H7 (cell line): ENCODE results near the gene CIP2A. TPM values are rescaled to one million over a fixed set of nuclear protein-coding genes. Genes with fewer than 3 reads are reported as not detected.
A peak's percentile ranks its signal among the peaks of the same experiment; 100 is the strongest.
"Not testable (repeated sequence)": the region's sequence is repeated elsewhere in the genome, so short reads cannot be mapped to it uniquely, and the experiment has no call there.

Experiments used
- DNase-seq: peaks from one replicate; pipeline ENCODE4 v3.0.0; 2012
- H3K27me3 ChIP-seq: 2 replicates; pipeline ENCODE4 v1.6.0; 2011; ENCODE audit warnings: mild to moderate bottlenecking, low read length; ENCODE audit not compliant: control insufficient read depth, insufficient read depth
- H3K36me3 ChIP-seq: replicated peaks from 2 replicates; pipeline ENCODE4 v1.5.1; 2011; ENCODE audit warnings: low read length; ENCODE audit not compliant: control insufficient read depth, insufficient read depth
- H3K4me3 ChIP-seq: 2 replicates; pipeline ENCODE4 v1.5.1; 2011; ENCODE audit warnings: low read depth, mild to moderate bottlenecking, control low read depth, low read length, moderate library complexity; ENCODE audit not compliant: insufficient read depth
- total RNA-seq: library from RNA; depleted of rRNA; stranded (reverse); fragments of >200 nt; shearing (Covaris generic); gene quantifications from 2 replicates; pipeline ENCODE4 v1.2.3, GENCODE V29; 2014; rRNA removed

The CIP2A gene
- 38.0 and 38.8 TPM in 2 replicates for total RNA-seq

GRCh38 chr3:108589081-108589997 is at the start of gene CIP2A, which contains the start of gene DZIP3:
TSS of gene CIP2A (minus strand) at chr3:108589438. CDS start at chr3:108589375, 63 bp downstream.
TSS of gene DZIP3 (plus strand) at chr3:108589722. CDS start at chr3:108605407, 15,685 bp downstream.
- Histone ChIP-seq H3K27me3 (no peaks in the 10 kb centered on the region), H3K36me3 (no peaks in the 10 kb centered on the region), H3K4me3 (peak within 1 kb of the TSS; percentile 82)
- DNase-seq, result peak; percentile 87

GRCh38 chr3:108629974-108630373 is 40.7 kb upstream of the CIP2A start:
- no peaks in the 10 kb centered on the region; the same call in 1 of the 2 replicates for H3K36me3 ChIP-seq
- DNase-seq, result no peak
- no peaks in the 10 kb centered on the region for H3K27me3 ChIP-seq
- no peak overlapping the region for H3K4me3 ChIP-seq

- no peak for DNase-seq
- peaks cover 2% of the 10 kb centered on the region for H3K36me3 ChIP-seq
- no peak overlapping the region for H3K4me3 ChIP-seq
- H3K27me3 ChIP-seq, result no peaks in the 10 kb centered on the region
These were observed 34.3 kb upstream of the CIP2A start for GRCh38 chr3:108623504-108623903.

- Histone ChIP-seq H3K36me3 (peaks cover 2% of the 10 kb centered on the region; the same call in 1 of the 2 replicates), H3K27me3 (no peaks in the 10 kb centered on the region), H3K4me3 (no peak overlapping the region)
- DNase-seq, result no peak
These were observed 31.0 kb upstream of the CIP2A start for GRCh38 chr3:108620250-108620649.

GRCh38 chr3:108616090-108616489 is 26.9 kb upstream of the CIP2A start:
- not testable (repeated sequence) for H3K27me3 ChIP-seq, DNase-seq, H3K4me3 ChIP-seq, H3K36me3 ChIP-seq

- Histone ChIP-seq H3K27me3 (no peaks in the 10 kb centered on the region), H3K4me3 (no peak overlapping the region), H3K36me3 (no peaks in the 10 kb centered on the region; the same call in none of the 2 replicates)
- no peak for DNase-seq
These were observed 21.4 kb upstream of the CIP2A start for GRCh38 chr3:108610651-108611050.

- no peaks in the 10 kb centered on the region; the same call in none of the 2 replicates for H3K36me3 ChIP-seq
- DNase-seq, result peak; percentile 2
These were observed 19.5 kb upstream of the CIP2A start for GRCh38 chr3:108608750-108609149.

GRCh38 chr3:108605491-108605890 is 16.3 kb upstream of the CIP2A start:
- H3K4me3 ChIP-seq, result no peak overlapping the region
- no peaks in the 10 kb centered on the region for H3K27me3 ChIP-seq
- no peaks in the 10 kb centered on the region for H3K36me3 ChIP-seq
- no peak for DNase-seq

More at GRCh38 chr3:108608750-108609149, 19.5 kb upstream of the CIP2A start:
- H3K27me3 ChIP-seq, result no peaks in the 10 kb centered on the region
- H3K4me3 ChIP-seq, result no peak overlapping the region

- Histone ChIP-seq H3K36me3 (no peaks in the 10 kb centered on the region), H3K4me3 (no peak overlapping the region), H3K27me3 (no peaks in the 10 kb centered on the region)
- no peak for DNase-seq
These were observed 15.8 kb upstream of the CIP2A start for GRCh38 chr3:108605028-108605427.

- Histone ChIP-seq H3K27me3 (no peaks in the 10 kb centered on the region), H3K4me3 (no peak overlapping the region), H3K36me3 (no peaks in the 10 kb centered on the region)
- no peak for DNase-seq
These were observed 14.5 kb upstream of the CIP2A start for GRCh38 chr3:108603691-108604090.

GRCh38 chr3:108602935-108603294 is 13.7 kb upstream of the CIP2A start:
- no peak for DNase-seq
- no peaks in the 10 kb centered on the region for H3K36me3 ChIP-seq
- no peaks in the 10 kb centered on the region for H3K27me3 ChIP-seq
- no peak overlapping the region for H3K4me3 ChIP-seq

- Histone ChIP-seq H3K4me3 (no peak overlapping the region), H3K27me3 (no peaks in the 10 kb centered on the region), H3K36me3 (no peaks in the 10 kb centered on the region)
- no peak for DNase-seq
These were observed 13.2 kb upstream of the CIP2A start for GRCh38 chr3:108602249-108602934.

GRCh38 chr3:108599677-108600409 is 10.6 kb upstream of the CIP2A start:
- DNase-seq, result no peak

GRCh38 chr3:108598375-108598774 is 9.1 kb upstream of the CIP2A start:
- no peak for DNase-seq
- Histone ChIP-seq H3K36me3 (no peaks in the 10 kb centered on the region), H3K4me3 (no peak overlapping the region), H3K27me3 (no peaks in the 10 kb centered on the region)

More at GRCh38 chr3:108599677-108600409, 10.6 kb upstream of the CIP2A start:
- H3K36me3 ChIP-seq, result no peaks in the 10 kb centered on the region
- no peaks in the 10 kb centered on the region for H3K27me3 ChIP-seq
- no peak overlapping the region for H3K4me3 ChIP-seq
